Left renal pelvis (tissue), 4 donors: ENCODE results near the gene LAMC1. TPM values are rescaled to one million over a fixed set of nuclear protein-coding genes. Genes with fewer than 3 reads are reported as not detected.
A peak's percentile ranks its signal among the peaks of the same experiment; 100 is the strongest.

ENCODE experiments used
- DNase-seq, 4 donors: peaks; one replicate each; pipeline ENCODE4 v3.0.0-alpha.2; 2013; ENCODE audit warnings: low read depth in 4 of 4, low spot score in 3 of 4
- polyA plus RNA-seq, 4 donors: library from polyadenylated mRNA; unstranded; fragments of 120-200 nt; gene quantifications; one replicate each; pipeline ENCODE4 v1.2.1, GENCODE V29; 2013; ENCODE audit not compliant: insufficient read length in 4 of 4

LAMC1 gene
- polyA plus RNA-seq, 4 donors = 218 to 345 (median 270) TPM

DNA sequence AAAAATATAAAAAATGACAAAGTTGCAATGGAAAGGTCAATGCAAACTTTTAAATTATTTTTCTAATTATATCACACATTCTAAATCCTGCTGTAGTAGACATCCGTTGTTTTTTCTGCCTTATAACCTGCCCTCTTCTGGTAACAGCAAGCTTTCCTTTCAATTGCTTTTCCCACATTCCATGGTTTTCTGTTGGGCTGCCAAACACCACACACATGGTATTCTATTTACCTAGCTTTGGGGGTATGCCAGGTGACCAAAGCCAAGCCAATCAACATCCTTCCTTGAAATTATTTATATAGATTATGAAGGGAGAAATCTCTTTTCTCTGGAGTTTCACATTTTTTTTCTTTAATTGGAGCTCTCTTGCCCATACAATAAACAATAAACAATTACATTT is 3.4 kb upstream of the LAMC1 start:
- no peak for DNase-seq

GRCh38 chr1:183021405-183022201 is 1.6 kb upstream of the LAMC1 start:
- DNase-seq = no peak

DNA sequence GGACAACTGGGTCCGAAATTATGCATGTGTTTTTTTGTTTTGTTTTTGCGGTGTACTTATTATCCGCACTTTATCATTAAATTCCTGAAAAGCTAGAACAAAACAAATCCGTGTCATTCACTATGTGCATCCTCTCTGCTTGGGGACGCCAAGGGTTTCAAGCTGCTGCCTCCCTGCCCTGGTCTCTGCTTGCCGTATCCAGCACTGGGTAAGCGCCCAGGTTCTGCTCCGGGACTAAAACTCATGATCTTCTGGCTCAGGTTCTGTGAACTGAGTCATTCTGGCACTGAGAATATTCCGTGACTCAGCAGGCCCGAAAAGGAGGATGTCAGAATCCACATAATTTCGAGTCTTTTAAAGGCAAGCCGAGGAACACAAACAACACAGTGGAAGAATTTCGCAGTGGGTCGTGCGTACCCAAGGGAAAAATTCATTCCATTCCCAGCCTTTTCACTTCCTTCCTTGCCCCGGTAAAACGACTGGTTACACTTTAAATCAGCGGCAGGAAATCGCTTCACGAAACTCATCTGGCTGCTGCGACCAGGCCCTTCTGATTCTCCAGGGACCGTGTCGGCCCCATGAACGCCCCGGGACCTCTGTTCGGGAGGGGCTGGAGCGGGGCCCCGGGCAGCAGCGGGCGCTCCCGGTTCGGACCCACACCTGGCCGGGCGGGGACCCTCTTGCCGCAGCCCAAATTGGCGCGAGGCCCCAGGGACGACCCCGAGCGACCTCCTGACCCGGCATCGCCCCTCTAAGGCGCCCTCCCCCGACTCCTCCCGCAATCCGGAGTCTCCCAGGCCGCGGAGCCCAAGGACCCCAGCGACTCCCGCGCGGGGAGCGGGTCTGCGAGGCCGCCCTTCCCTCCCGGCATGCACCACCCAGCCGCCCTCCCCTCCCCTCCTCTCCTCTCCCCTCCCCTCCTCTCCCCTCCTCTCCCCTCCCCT is 746 bp upstream of the LAMC1 start:
- peak; percentile 53 to 70 (median 64) for DNase-seq

DNA sequence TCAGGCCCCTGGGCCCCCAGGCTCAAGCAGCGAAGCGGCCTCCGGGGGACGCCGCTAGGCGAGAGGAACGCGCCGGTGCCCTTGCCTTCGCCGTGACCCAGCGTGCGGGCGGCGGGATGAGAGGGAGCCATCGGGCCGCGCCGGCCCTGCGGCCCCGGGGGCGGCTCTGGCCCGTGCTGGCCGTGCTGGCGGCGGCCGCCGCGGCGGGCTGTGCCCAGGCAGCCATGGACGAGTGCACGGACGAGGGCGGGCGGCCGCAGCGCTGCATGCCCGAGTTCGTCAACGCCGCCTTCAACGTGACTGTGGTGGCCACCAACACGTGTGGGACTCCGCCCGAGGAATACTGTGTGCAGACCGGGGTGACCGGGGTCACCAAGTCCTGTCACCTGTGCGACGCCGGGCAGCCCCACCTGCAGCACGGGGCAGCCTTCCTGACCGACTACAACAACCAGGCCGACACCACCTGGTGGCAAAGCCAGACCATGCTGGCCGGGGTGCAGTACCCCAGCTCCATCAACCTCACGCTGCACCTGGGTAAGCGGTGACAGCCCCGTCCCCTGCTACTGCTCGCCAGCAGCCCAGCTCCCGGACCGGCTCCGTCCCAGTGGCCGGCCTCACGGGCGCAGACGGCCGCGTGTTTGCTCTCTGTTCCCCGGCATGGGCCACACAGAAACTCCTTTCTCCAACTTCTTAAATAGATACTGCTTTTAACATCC is 539 bp downstream of the LAMC1 start:
- DNase-seq = peak in 2 of 4 donors; percentile 46 to 48

DNA sequence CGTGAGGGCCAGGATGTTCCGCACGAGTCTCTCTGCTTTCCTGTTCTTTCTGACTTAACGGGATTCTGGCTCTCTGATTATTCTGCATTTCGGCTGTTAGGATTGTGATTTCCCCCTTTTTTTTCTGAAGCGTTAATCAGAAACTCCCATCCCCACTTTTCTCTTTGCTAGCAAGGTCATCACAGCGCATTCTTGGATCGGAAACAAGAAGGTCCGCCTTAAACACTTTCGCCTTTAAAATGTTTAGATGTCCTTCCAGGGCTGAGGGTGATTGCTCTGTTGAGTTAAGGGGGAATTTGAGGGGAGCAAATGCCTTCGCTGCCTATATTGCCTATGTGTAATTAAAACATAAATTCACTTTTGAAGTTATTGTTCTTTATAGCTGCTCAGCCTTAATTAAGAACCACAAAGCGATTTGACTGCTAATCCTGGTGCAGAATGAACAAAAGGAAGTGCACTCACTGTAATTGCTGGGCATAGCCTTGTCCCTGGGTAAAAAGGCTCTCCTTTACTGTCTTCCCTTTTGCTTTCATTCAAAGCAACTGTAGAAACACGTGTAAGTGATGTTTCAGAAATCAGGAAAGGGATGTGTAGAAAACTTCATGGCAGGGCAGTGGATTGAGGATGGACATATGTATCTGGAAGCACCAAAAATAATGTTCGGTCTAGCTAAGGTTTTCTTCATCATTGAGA is 1.2 kb downstream of the LAMC1 start:
- no peak for DNase-seq

- no peak for DNase-seq
Measured at GRCh38 chr1:183025010-183025337, 1.8 kb downstream of the LAMC1 start.

- DNase-seq = peak in 3 of 4 donors; percentile 36 to 60 (median 51)
Measured at GRCh38 chr1:183025782-183026774, 2.9 kb downstream of the LAMC1 start.

GRCh38 chr1:183027031-183027430 is 3.8 kb downstream of the LAMC1 start:
- DNase-seq = no peak

GRCh38 chr1:183027791-183028190 is 4.6 kb downstream of the LAMC1 start:
- no peak for DNase-seq

- DNase-seq = no peak
Measured at GRCh38 chr1:183029591-183030000, 6.4 kb downstream of the LAMC1 start.

- no peak for DNase-seq
Measured at GRCh38 chr1:183030053-183030452, 6.8 kb downstream of the LAMC1 start.

DNA sequence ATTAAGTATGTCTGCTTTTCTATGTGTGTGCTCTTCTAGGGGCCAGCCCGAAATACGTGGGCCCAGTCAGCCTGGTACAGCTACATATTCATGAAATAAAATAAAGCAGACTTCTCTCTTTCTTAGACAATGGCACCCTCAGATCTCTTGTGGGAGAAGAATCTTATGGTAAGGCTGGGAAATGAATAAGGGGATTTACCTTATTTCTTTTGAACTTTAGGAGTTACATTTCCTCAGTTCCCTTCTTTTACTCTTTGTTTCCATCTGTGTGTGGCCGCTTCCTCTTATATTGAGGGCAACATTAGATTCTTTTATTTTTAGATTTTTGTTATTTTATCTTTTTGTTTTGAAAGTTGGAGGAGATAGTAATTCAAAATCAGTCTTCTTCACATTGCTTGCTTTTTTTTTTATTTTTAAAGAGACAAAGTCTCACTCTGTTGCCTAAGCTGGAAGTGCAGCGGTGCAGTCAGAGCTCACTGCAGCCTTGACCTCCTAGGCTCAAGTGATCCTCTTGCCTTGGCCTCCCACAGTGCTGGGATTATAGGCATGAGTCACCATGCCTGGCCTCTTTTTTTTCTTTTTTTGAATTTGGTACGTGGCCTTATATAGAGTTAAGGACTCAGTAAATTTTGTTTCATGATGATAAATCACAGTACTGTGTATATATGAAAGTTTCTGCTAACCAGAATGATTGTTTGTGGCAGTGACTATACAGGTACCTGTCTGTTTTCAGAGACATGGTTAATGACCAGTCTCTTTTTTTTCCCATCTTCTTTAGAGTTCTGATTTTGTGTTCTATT is 9.1 kb downstream of the LAMC1 start:
- no peak for DNase-seq

DNA sequence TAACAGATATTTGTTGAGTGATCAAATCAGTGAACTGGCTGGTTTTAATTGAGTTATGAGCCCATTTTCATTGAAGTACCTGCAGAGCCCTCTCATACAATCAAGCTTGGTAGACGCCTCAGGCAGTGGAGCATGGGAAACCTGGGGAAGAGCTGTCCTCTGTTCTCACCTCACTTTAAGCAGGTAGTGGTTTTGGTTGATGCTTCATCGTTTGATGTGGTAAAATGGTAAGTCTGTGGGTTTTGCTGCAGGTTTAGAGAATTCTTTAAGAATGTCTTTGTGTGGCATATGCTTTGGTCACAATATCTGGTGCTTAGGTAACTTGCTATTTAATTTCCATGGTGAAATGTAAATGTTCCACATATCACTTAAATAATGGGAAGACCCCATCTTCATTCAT is 10.0 kb downstream of the LAMC1 start:
- no peak for DNase-seq

DNA sequence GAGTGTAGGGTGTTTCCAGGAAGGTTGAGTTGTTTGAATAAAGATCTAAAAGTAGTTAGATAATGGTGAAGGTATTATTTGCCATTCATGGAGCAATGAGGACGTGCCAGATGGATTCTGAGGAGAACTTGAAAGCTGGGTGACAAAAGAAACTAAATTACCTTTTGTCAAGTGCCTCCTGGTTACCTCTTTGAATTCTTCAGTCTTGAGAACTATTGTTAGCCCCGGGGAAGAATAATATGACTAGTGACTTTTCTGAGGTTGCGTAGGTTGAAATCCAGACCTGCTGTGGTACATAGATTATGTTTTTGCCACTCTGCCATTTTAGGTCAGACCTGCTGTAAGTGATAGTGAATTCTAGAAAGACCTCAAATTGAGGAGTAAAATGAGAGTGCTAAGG is 11.5 kb downstream of the LAMC1 start:
- no peak for DNase-seq

- DNase-seq = no peak
Measured at GRCh38 chr1:183038333-183038866, 15.2 kb downstream of the LAMC1 start.

- no peak for DNase-seq
Measured at GRCh38 chr1:183038913-183039312, 15.7 kb downstream of the LAMC1 start.

DNA sequence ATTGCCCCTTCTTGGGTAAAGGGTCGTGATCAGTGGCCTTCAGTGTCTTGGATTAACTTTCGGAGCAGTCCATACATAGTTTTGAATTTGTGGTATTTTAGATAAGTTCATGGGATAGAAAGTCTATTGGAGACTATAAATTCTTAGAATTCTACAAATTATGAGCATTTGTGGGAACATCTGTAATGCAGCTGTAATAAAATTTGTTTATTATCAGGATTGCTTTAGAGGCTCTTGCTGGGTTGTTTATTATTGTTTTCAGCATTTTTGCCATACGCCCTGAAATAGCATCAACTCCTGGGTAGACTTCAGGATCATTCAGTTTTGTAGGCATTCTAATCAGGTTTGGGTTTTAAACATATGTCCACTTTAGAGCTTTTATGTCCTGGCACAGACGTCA is 16.1 kb downstream of the LAMC1 start:
- no peak for DNase-seq

DNA sequence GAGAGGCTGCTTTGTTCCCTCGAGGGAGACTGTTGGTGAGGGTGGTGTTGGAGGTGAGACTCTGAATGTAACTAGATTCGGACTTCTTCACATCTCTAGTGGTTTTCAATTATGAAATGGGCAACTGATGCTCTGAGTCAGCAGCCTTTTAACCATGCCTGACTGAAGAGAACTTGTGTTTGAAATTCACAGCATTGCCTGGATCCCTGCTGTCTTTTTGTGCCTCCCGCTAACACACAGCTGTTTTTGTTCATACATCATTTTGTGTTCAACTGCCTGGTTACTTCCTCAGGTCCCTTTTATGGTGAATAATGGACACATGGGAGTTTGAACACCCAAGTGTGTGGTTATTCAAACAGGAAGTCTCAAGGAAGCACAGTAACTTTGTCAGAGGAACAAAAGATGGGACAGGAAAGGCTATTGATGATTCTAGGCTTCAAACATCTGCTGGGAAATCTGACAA is 16.8 kb downstream of the LAMC1 start:
- DNase-seq = no peak
